Activated B cell treated with CpG ODN at 0.5 μM for 24 hours (primary cell): ENCODE results near the gene GRK1. TPM values are rescaled to one million over a fixed set of nuclear protein-coding genes. Genes with fewer than 3 reads are reported as not detected.

Experiments used
- ATAC-seq: fragments of 200-7000 bp; cut with Tn5 transposase; one replicate; pipeline ENCODE4 v1.10.0; 2021; ENCODE audit warnings: low read depth, mild to moderate bottlenecking, moderate library complexity
- CTCF ChIA-PET: fragments of 350-600 bp; sonication (Branson Sonifier 250); formaldehyde crosslinking; loops from one replicate; lab custom pipeline; 2021; ENCODE audit warnings: antibody characterized with exemption; lab: Charles Lee
- POLR2A ChIA-PET: fragments of 350-600 bp; sonication (Branson Sonifier 250); formaldehyde crosslinking; loops from one replicate; lab custom pipeline; 2021; ENCODE audit warnings: antibody characterized with exemption; lab: Charles Lee
- DNase-seq: peaks from one replicate; pipeline ENCODE4 v3.0.0; 2022
- H3K27ac Mint-ChIP-seq: one replicate; pipeline ENCODE4 v1.8.0; 2020; ENCODE audit warnings: mixed read lengths
- H3K27me3 Mint-ChIP-seq: one replicate; pipeline ENCODE4 v1.8.0; 2021; ENCODE audit warnings: mixed read lengths
- H3K36me3 Mint-ChIP-seq: one replicate; pipeline ENCODE4 v1.8.0; 2021; ENCODE audit warnings: low read depth, mixed read lengths
- H3K4me1 Mint-ChIP-seq: one replicate; pipeline ENCODE4 v1.8.0; 2021; ENCODE audit warnings: mixed read lengths
- H3K4me3 Mint-ChIP-seq: one replicate; pipeline ENCODE4 v1.8.0; 2020; ENCODE audit warnings: mild to moderate bottlenecking, mixed read lengths
- H3K9me3 Mint-ChIP-seq: one replicate; pipeline ENCODE4 v1.8.0; 2020; ENCODE audit warnings: mixed read lengths
- intact Hi-C: fragments of 100-400 bp; cut with micrococcal nuclease; formaldehyde crosslinking; loops from one replicate; pipeline ENCODE4 v1.15.1; 2024
- total RNA-seq: library from RNA; stranded (reverse); gene quantifications from 2 replicates; pipeline ENCODE4 v1.2.3, GENCODE V29; 2022
- TF ChIP-seq, protein P1 (sequence below): fragments of 200-600 bp; IDR thresholded peaks from one replicate; pipeline ENCODE4 v1.8.0; 2022; ENCODE audit warnings: antibody characterized with exemption, mild to moderate bottlenecking

The GRK1 gene
- total RNA-seq, 1 donor from 2014 or later, result 0.07 TPM

GRCh38 chr13:113658836-113659235 lies 8.2 kb upstream of the GRK1 start:
- intact Hi-C loops, result no loop called here
- Mint-ChIP-seq H3K9me3 (peaks cover 14% of the 10 kb centered on the region), H3K27ac (no peak overlapping the region), H3K27me3 (peaks cover 3% of the 10 kb centered on the region), H3K4me3 (no peak overlapping the region), H3K4me1 (no peaks in the 10 kb centered on the region), H3K36me3 (no peaks in the 10 kb centered on the region)
- ATAC-seq, result no peak
- TF ChIP-seq, protein P1, sequence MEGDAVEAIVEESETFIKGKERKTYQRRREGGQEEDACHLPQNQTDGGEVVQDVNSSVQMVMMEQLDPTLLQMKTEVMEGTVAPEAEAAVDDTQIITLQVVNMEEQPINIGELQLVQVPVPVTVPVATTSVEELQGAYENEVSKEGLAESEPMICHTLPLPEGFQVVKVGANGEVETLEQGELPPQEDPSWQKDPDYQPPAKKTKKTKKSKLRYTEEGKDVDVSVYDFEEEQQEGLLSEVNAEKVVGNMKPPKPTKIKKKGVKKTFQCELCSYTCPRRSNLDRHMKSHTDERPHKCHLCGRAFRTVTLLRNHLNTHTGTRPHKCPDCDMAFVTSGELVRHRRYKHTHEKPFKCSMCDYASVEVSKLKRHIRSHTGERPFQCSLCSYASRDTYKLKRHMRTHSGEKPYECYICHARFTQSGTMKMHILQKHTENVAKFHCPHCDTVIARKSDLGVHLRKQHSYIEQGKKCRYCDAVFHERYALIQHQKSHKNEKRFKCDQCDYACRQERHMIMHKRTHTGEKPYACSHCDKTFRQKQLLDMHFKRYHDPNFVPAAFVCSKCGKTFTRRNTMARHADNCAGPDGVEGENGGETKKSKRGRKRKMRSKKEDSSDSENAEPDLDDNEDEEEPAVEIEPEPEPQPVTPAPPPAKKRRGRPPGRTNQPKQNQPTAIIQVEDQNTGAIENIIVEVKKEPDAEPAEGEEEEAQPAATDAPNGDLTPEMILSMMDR, result no peak
- ChIA-PET CTCF (no interaction called here), POLR2A (no interaction called here)
- peak; percentile 6 for DNase-seq

DNA sequence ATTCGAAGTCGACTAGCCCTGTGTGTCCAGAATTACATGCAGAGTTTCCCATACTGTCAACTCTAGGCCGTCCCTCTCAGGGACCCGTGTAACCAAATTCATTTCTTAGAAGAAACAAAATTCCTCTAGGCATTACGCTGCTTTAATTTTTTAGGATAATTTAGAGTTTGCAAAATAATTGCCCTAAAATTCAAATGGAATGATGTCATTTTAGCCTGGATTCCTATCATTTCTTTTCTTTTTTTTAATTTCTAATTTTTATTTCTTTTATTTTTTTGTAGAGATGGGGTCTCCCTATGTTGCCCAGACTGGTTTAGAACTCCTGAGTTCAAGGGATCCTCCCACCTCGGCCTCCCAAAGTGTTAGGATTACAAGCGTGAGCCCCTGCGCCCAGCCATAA lies 7.7 kb upstream of the GRK1 start:
- H3K4me3 Mint-ChIP-seq, result no peak overlapping the region
- ChIA-PET CTCF (no interaction called here), POLR2A (no interaction called here)
- H3K27ac Mint-ChIP-seq, result no peak overlapping the region
- ATAC-seq (no peak), DNase-seq (no peak)
- H3K9me3 Mint-ChIP-seq, result peaks cover 14% of the 10 kb centered on the region
- intact Hi-C loops, result no loop called here
- TF ChIP-seq, protein P1, result no peak
- peaks cover 3% of the 10 kb centered on the region for H3K27me3 Mint-ChIP-seq
- no peaks in the 10 kb centered on the region for H3K36me3 Mint-ChIP-seq
- no peaks in the 10 kb centered on the region for H3K4me1 Mint-ChIP-seq

DNA sequence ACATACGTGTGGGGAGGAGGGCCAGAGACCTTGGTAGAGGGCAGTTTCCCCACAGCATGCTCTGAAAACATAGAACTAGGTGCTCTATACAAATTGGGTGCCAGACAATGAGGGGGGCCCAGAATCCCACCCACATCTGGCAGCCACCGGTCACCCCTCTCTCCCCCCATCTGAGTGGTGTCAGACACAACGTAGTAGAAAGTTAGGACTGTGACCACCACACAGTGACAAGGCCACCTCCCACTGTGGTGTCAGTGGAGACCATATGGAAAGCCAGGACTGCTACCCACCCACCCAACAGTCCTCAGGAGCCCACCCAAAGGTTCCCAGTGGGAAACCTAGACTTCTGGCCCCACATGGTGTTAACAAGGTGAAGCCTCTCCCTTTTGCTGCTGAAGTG lies 7.0 kb upstream of the GRK1 start:
- POLR2A ChIA-PET, result no interaction called here
- peaks cover 14% of the 10 kb centered on the region for H3K9me3 Mint-ChIP-seq
- no peak overlapping the region for H3K4me3 Mint-ChIP-seq
- no peak for ATAC-seq
- H3K27ac Mint-ChIP-seq, result no peak overlapping the region
- H3K4me1 Mint-ChIP-seq, result no peaks in the 10 kb centered on the region
- no peak for DNase-seq
- CTCF ChIA-PET, result no interaction called here
- no peaks in the 10 kb centered on the region for H3K36me3 Mint-ChIP-seq
- TF ChIP-seq, protein P1, result no peak
- peaks cover 3% of the 10 kb centered on the region for H3K27me3 Mint-ChIP-seq
- intact Hi-C loops, result no loop called here

- Mint-ChIP-seq H3K4me3 (no peak overlapping the region), H3K27ac (no peak overlapping the region), H3K9me3 (peaks cover 14% of the 10 kb centered on the region), H3K36me3 (no peaks in the 10 kb centered on the region), H3K27me3 (peaks cover 3% of the 10 kb centered on the region), H3K4me1 (no peaks in the 10 kb centered on the region)
- intact Hi-C loops, result no loop called here
- ChIA-PET POLR2A (no interaction called here), CTCF (no interaction called here)
- TF ChIP-seq, protein P1, result no peak
- no peak for DNase-seq
- no peak for ATAC-seq
Measured at GRCh38 chr13:113661509-113661908, 5.5 kb upstream of the GRK1 start.

DNA sequence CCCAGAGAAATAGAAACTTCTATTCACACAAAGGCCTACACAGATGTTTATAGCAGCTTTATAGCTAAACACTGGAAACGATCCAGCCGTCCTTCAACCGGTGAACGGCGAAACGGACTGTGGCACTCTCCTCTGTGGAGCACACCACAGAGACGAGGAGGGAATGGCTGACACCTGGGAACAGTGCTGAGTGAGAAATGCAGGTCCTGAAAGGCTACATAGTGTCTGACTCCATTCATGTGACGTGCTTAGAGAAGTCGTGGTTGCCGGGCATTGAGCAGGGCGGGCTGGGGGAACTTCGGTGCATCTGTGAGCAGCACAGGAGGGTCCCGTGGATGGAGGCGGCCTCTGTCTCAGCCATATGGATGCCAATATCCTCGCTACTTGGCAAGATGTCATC lies 3.1 kb upstream of the GRK1 start:
- Mint-ChIP-seq H3K27ac (no peak overlapping the region), H3K4me1 (no peaks in the 10 kb centered on the region), H3K36me3 (no peaks in the 10 kb centered on the region), H3K9me3 (peaks cover 14% of the 10 kb centered on the region), H3K4me3 (no peak overlapping the region), H3K27me3 (peaks cover 3% of the 10 kb centered on the region)
- ChIA-PET POLR2A (no interaction called here), CTCF (no interaction called here)
- DNase-seq, result peak; percentile 6
- intact Hi-C loops, result no loop called here
- ATAC-seq, result no peak
- TF ChIP-seq, protein P1, result no peak
